IgD-negative memory B cell (primary cell): ENCODE data around the gene INTS7. TPM values are rescaled to one million over a fixed set of nuclear protein-coding genes. Genes with fewer than 3 reads are reported as not detected.

Source experiments
- H3K27ac Mint-ChIP-seq, 3 donors: one replicate each; pipeline ENCODE4 v1.8.0; 2020 to 2022; ENCODE audit warnings: mild to moderate bottlenecking in 3 of 3, mixed read lengths in 3 of 3, moderate library complexity in 1 of 3
- H3K27me3 Mint-ChIP-seq: one replicate; pipeline ENCODE4 v1.8.0; 2021; ENCODE audit warnings: mixed read lengths
- H3K36me3 Mint-ChIP-seq: one replicate; pipeline ENCODE4 v1.8.0; 2020; ENCODE audit warnings: mild to moderate bottlenecking, mixed read lengths
- H3K4me1 Mint-ChIP-seq, 3 donors: one replicate each; pipeline ENCODE4 v1.8.0; 2020 to 2022; ENCODE audit warnings: mixed read lengths in 3 of 3, mild to moderate bottlenecking in 1 of 3
- H3K4me3 Mint-ChIP-seq, 4 donors: one replicate each; pipeline ENCODE4 v1.8.0; 2020 to 2022; ENCODE audit warnings: mild to moderate bottlenecking in 4 of 4, mixed read lengths in 4 of 4, moderate library complexity in 3 of 4
- H3K9me3 Mint-ChIP-seq, 3 donors: one replicate each; pipeline ENCODE4 v1.8.0; 2020 to 2021; ENCODE audit warnings: mixed read lengths in 3 of 3, mild to moderate bottlenecking in 1 of 3
- polyA plus RNA-seq: library from polyadenylated mRNA; unstranded; fragments of 300-500 nt; fragmentation: Illumina TruSeq; gene quantifications from one replicate; pipeline ENCODE4 v1.2.3, GENCODE V29; 2021

INTS7 gene
- polyA plus RNA-seq, 1 donor from 2014 or later, result 14.1 TPM

DNA sequence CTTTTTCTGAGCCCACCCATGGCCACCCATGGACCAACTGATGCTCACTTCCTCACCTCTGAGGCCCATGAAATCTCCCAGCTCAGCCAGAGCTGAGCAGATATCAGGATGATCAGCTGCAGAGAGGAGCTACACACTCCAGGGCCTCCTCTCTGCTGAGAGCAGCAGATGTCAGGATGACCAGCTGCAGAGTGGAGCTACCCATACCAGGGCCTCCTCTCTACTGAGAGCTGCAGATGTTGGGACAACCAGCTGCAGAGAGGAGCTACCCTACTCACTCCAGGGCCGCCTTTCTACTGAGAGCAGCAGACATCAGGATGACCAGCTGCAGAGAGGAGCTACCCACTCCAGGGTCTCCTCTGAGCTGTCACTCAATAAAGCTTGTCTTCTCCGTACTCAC, 133.4 kb downstream of the INTS7 start:
- no peak overlapping the region for H3K4me3 Mint-ChIP-seq
- H3K27ac Mint-ChIP-seq, result no peak overlapping the region
- H3K9me3 Mint-ChIP-seq, result peaks cover 0 to 3% (median 2%) of the 10 kb centered on the region in 3 donors
- peaks cover 2% of the 10 kb centered on the region for H3K27me3 Mint-ChIP-seq
- no peaks in the 10 kb centered on the region for H3K4me1 Mint-ChIP-seq
- peaks cover 1% of the 10 kb centered on the region for H3K36me3 Mint-ChIP-seq

DNA sequence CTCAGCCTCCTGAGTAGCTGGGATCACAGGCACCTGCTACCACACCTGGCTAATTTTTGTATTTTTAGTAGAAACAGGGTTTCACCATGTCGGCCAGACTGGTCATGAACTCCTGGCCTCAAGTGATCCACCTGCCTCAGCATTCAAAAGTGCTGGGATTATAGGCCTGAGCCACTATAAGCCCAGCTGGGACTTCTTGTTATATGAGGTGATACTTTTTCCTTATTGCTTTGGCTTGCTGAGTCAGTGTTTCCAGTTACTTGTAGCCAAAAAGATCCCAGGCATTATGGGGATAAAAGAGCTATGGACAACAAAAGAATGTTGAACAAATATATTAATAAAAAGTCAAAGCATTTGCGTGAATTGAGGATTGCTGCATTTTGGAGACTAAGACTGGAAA, 134.9 kb downstream of the INTS7 start:
- peaks cover 0 to 3% (median 2%) of the 10 kb centered on the region in 3 donors for H3K9me3 Mint-ChIP-seq
- no peaks in the 10 kb centered on the region for H3K4me1 Mint-ChIP-seq
- H3K27me3 Mint-ChIP-seq, result peaks cover 2% of the 10 kb centered on the region
- H3K27ac Mint-ChIP-seq, result no peak overlapping the region
- H3K36me3 Mint-ChIP-seq, result peaks cover 1% of the 10 kb centered on the region
- no peak overlapping the region for H3K4me3 Mint-ChIP-seq

DNA sequence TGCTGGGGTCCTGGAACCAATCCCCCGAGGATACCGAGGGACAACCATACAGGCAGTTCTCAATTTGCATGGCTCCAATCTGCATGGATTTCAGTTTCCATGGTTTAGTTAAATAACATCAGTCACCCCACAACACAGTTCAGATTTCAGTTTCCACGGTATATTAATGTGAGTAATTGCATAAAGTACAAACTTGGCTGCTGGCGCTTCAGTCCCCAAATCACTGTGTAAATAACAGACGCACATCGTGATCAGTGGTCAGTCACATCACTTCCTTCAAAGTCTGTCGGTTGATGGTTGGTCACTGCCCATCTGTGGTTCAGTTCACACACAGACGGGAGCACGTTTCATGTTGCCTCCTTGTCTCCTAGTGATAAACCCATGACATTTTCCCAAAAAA, 138.4 kb downstream of the INTS7 start:
- peaks cover 2% of the 10 kb centered on the region for H3K27me3 Mint-ChIP-seq
- peak overlapping the region in 1 of 3 donors; percentile 71 for H3K27ac Mint-ChIP-seq
- no peaks in the 10 kb centered on the region for H3K4me1 Mint-ChIP-seq
- peaks cover 1% of the 10 kb centered on the region for H3K36me3 Mint-ChIP-seq
- H3K9me3 Mint-ChIP-seq, result peaks cover 0 to 2% (median 0%) of the 10 kb centered on the region in 3 donors
- H3K4me3 Mint-ChIP-seq, result no peak overlapping the region

- Mint-ChIP-seq H3K4me1 (no peaks in the 10 kb centered on the region), H3K9me3 (peaks cover 0 to under 1% (median 0%) of the 10 kb centered on the region in 3 donors), H3K36me3 (peaks cover 1% of the 10 kb centered on the region), H3K27me3 (peaks cover 3% of the 10 kb centered on the region), H3K4me3 (no peak overlapping the region), H3K27ac (no peak overlapping the region)
Measured at GRCh38 chr1:211895126-211895759, 140.1 kb downstream of the INTS7 start.

DNA sequence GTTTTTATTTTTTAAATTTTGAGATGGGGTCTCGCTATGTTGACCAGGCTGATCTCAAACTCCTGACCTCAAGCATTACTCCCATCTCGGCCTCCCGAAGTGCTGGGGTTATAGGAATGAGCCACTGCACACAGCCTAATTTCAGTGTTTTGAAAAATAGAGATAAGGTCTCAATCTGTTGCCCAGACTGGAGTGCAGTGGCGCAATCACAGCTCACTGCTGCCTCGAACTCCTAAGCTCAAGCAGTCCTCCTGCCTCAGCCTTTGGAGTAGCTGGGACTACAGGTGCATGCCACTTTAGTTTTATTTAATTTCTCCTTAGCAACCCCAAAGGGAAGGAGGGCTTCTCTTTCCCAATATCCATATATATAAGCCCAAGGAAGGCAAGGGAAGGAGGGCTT, 141.0 kb downstream of the INTS7 start:
- H3K27me3 Mint-ChIP-seq, result peaks cover 5% of the 10 kb centered on the region
- peaks cover 1% of the 10 kb centered on the region for H3K36me3 Mint-ChIP-seq
- no peak overlapping the region for H3K27ac Mint-ChIP-seq
- H3K4me3 Mint-ChIP-seq, result peak overlapping the region in 1 of 4 donors; percentile 30
- no peaks in the 10 kb centered on the region for H3K4me1 Mint-ChIP-seq
- H3K9me3 Mint-ChIP-seq, result peaks cover 0 to 5% (median 0%) of the 10 kb centered on the region in 3 donors

DNA sequence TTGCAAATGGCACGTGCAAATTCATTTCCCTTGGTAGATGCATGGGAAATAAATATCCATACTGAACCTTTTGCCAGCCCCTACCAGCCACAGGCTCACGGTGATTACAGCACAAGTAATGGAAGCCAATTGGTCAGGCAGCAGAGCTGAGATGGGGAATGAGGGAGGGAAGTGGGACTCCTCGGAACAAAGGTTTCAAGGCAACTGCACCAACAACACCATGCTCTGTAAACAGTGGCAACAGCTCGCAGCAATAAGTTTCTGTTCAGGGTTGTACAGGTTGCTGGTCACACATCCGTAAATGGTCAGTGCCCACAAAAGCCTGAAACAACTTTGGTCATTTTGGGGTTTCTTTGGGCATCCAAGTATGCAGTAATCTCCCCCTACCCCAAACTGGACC, 142.1 kb downstream of the INTS7 start:
- Mint-ChIP-seq H3K4me1 (no peaks in the 10 kb centered on the region), H3K4me3 (no peak overlapping the region), H3K9me3 (peaks cover 0 to 5% (median 0%) of the 10 kb centered on the region in 3 donors), H3K27me3 (peaks cover 5% of the 10 kb centered on the region), H3K27ac (no peak overlapping the region), H3K36me3 (peaks cover 1% of the 10 kb centered on the region)

GRCh38 chr1:211892577-211892976, 142.8 kb downstream of the INTS7 start:
- H3K4me3 Mint-ChIP-seq, result no peak overlapping the region
- H3K4me1 Mint-ChIP-seq, result peaks cover 1 to 3% (median 3%) of the 10 kb centered on the region in 3 donors
- H3K9me3 Mint-ChIP-seq, result peaks cover 0 to 5% (median 0%) of the 10 kb centered on the region in 3 donors
- peaks cover 8% of the 10 kb centered on the region for H3K27me3 Mint-ChIP-seq
- H3K27ac Mint-ChIP-seq, result no peak overlapping the region
- peaks cover 2% of the 10 kb centered on the region for H3K36me3 Mint-ChIP-seq

DNA sequence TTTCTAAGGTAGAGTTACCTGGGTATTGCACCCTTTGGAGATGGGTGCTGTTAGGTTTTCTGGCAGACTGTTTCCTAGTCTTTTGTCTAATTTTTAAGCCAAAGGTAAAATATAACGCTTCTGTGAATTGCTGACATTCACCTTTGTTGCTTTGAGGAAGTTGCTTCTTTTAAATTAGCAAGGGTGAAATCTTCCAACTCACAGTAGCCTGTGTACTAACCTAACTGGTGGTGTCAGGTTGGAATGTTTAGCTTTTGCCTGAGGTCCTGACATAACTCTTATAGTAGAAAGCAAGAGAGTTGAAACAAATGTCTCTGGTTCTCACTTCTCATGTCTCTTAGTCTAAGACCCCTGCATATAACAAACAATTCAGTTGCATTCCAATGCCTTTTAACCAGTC, 143.6 kb downstream of the INTS7 start:
- peaks cover 11% of the 10 kb centered on the region for H3K27me3 Mint-ChIP-seq
- no peak overlapping the region for H3K4me3 Mint-ChIP-seq
- H3K9me3 Mint-ChIP-seq, result peaks cover 0 to 5% (median 0%) of the 10 kb centered on the region in 3 donors
- H3K36me3 Mint-ChIP-seq, result peaks cover 1% of the 10 kb centered on the region
- peaks cover 3 to 7% (median 5%) of the 10 kb centered on the region in 3 donors for H3K4me1 Mint-ChIP-seq
- H3K27ac Mint-ChIP-seq, result no peak overlapping the region

Other genes starting within 250 kb of the INTS7 start
- gene LPGAT1, start 204.8 kb downstream of the INTS7 start, polyA plus RNA-seq, result 37.4 TPM
- gene DTL, start 191 bp upstream of the INTS7 start, polyA plus RNA-seq, result 0.19 TPM
- 25.1 TPM for gene PPP2R5A, start 249.9 kb upstream of the INTS7 start, polyA plus RNA-seq